Activated T-helper 17 cell treated with anti-CD3 and anti-CD28 coated beads, Interleukin-2, amount 50 U/mL, for 72 hours (primary cell): ENCODE data around the gene PCSK5. TPM values are rescaled to one million over a fixed set of nuclear protein-coding genes. Genes with fewer than 3 reads are reported as not detected.
"Not testable (repeated sequence)": the region's sequence is repeated elsewhere in the genome, so short reads cannot be mapped to it uniquely, and the experiment has no call there.

ENCODE experiments used
- ATAC-seq: fragments of 150-1000 bp; cut with Tn5 transposase; replicated peaks from 2 replicates; pipeline ENCODE4 v1.10.0; 2021; ENCODE audit warnings: mild to moderate bottlenecking, moderate library complexity
- H3K27ac Mint-ChIP-seq: one replicate; pipeline ENCODE4 v1.8.0; 2022; ENCODE audit warnings: mixed read lengths
- H3K27me3 Mint-ChIP-seq: one replicate; pipeline ENCODE4 v1.8.0; 2022; ENCODE audit warnings: mixed read lengths
- H3K36me3 Mint-ChIP-seq: one replicate; pipeline ENCODE4 v1.8.0; 2022; ENCODE audit warnings: low read depth, mild to moderate bottlenecking, mixed read lengths
- H3K4me1 Mint-ChIP-seq: one replicate; pipeline ENCODE4 v1.8.0; 2022; ENCODE audit warnings: mixed read lengths
- H3K4me3 Mint-ChIP-seq: one replicate; pipeline ENCODE4 v1.8.0; 2022; ENCODE audit warnings: mild to moderate bottlenecking, mixed read lengths
- H3K9me3 Mint-ChIP-seq: one replicate; pipeline ENCODE4 v1.8.0; 2022; ENCODE audit warnings: mixed read lengths
- total RNA-seq, 2 donors: library from RNA; stranded (reverse); gene quantifications; one replicate each; pipeline ENCODE4 v1.2.3, GENCODE V29; 2022

PCSK5 gene
- total RNA-seq, 2 donors from 2014 or later, result 1.6 to 3.8 TPM

DNA sequence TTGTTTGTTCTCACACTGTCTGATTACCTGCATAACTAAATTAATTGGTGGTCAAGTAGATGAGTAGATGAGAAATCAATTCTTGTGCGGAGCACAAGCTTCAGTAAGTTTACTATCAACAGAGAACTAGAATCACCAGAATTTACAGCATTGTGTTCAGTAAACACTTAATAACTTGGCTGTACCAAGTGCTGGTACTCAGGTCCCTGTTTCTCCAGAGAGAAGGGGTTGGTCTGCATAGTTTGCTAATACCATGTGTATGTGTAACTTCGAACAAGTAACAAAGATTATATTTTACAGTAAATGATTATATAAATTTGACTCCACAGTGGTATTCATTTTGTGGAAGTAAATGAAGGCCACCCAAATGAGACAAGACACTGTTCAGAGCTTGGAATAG lies 146.3 kb downstream of the PCSK5 start:
- ATAC-seq, result no peak
- H3K36me3 Mint-ChIP-seq, result no peaks in the 10 kb centered on the region
- H3K27ac Mint-ChIP-seq, result no peak overlapping the region
- H3K9me3 Mint-ChIP-seq, result no peaks in the 10 kb centered on the region
- no peaks in the 10 kb centered on the region for H3K4me1 Mint-ChIP-seq
- no peak overlapping the region for H3K4me3 Mint-ChIP-seq
- H3K27me3 Mint-ChIP-seq, result no peaks in the 10 kb centered on the region

DNA sequence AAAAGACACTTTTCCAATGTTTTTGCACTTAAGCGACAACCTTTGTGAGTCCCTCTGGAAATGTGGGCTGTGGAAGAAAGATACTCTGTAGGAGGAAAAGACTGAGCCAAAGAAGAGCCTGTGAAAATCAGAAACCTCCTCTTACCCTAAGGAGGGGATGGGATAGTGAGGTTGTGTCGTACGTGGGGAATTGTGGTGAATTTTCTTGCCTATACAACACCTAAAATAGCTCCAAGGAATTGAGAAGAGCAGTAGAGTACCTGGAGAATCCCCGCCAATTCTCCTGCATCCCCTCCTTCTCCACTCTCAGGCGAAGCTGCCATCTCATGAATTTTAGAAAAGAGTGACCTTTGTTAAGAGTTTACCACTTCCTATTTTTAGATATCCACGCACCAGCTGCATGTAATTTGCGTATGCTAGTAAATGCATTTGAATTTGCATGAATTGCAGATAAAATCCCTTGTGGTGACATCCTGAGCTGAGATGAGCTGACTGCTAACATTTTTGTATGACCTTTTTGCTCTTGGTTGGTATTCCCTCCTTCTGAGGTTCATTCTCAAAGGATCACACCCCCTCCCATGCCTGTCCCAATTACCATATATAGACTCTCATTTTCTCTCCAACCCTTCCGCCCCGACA lies 147.2 kb downstream of the PCSK5 start:
- Mint-ChIP-seq H3K36me3 (no peaks in the 10 kb centered on the region), H3K9me3 (no peaks in the 10 kb centered on the region), H3K4me1 (no peaks in the 10 kb centered on the region), H3K4me3 (no peak overlapping the region), H3K27me3 (no peaks in the 10 kb centered on the region), H3K27ac (no peak overlapping the region)
- no peak for ATAC-seq

GRCh38 chr9:76038431-76038830 lies 148.0 kb downstream of the PCSK5 start:
- Mint-ChIP-seq H3K27me3 (no peaks in the 10 kb centered on the region), H3K27ac (no peak overlapping the region), H3K4me1 (no peaks in the 10 kb centered on the region), H3K9me3 (no peaks in the 10 kb centered on the region), H3K36me3 (no peaks in the 10 kb centered on the region), H3K4me3 (no peak overlapping the region)
- no peak for ATAC-seq

DNA sequence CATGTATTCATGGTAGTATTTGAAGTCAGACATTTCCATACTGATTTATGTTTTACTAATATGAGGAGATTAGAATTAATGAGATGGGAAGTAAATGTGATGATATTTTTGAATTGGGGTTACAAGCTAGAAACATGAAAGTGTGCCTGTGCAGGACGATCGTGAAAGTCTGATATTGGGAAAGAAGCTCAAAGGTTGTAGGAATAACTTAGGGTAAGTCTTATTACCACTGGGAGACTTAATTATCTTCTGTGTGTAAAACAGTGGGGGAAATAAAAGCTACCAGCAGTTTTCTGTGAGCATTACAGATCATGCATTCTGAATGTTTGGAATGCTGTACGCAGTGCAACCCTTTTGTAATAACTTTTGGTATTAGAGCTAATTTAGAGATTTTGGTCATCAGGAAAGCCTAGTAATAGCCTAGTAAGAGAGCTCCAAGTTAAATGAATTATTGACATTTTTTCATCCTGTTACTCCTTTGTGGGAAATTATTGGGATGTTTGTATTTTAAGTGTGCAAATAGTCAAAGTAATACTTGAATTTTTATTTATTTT lies 153.9 kb downstream of the PCSK5 start:
- no peaks in the 10 kb centered on the region for H3K9me3 Mint-ChIP-seq
- no peak overlapping the region for H3K27ac Mint-ChIP-seq
- no peaks in the 10 kb centered on the region for H3K4me1 Mint-ChIP-seq
- H3K4me3 Mint-ChIP-seq, result no peak overlapping the region
- no peaks in the 10 kb centered on the region for H3K36me3 Mint-ChIP-seq
- no peaks in the 10 kb centered on the region for H3K27me3 Mint-ChIP-seq
- no peak for ATAC-seq

GRCh38 chr9:76045221-76045620 lies 154.7 kb downstream of the PCSK5 start:
- H3K27ac Mint-ChIP-seq, result no peak overlapping the region
- no peaks in the 10 kb centered on the region for H3K36me3 Mint-ChIP-seq
- ATAC-seq, result no peak
- H3K9me3 Mint-ChIP-seq, result no peaks in the 10 kb centered on the region
- no peaks in the 10 kb centered on the region for H3K27me3 Mint-ChIP-seq
- H3K4me3 Mint-ChIP-seq, result no peak overlapping the region
- no peaks in the 10 kb centered on the region for H3K4me1 Mint-ChIP-seq

- Mint-ChIP-seq H3K27me3 (no peaks in the 10 kb centered on the region), H3K36me3 (no peaks in the 10 kb centered on the region), H3K4me3 (no peak overlapping the region), H3K27ac (no peak overlapping the region), H3K9me3 (peaks cover 6% of the 10 kb centered on the region), H3K4me1 (no peaks in the 10 kb centered on the region)
- ATAC-seq, result no peak
Measured at GRCh38 chr9:76049341-76049740, 158.9 kb downstream of the PCSK5 start.

DNA sequence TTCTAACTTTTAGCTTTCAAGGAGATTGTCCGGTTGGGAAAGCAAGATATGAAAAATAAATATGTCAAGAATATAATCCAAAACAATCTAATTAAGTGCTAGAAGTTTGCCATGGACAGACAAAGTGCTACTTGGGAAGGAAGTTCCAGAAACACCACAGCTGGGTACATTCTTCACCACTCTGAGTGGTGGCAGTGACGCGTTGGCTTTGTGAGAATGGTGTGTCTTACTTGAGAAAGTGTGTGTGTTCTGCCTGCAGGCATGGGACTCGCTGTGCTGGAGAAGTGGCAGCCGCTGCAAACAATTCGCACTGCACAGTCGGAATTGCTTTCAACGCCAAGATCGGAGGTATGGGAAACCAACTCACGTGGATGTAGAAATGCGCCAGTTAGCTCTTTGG lies 177.2 kb downstream of the PCSK5 start:
- no peaks in the 10 kb centered on the region for H3K4me1 Mint-ChIP-seq
- H3K36me3 Mint-ChIP-seq, result peaks cover 15% of the 10 kb centered on the region
- no peak overlapping the region for H3K27ac Mint-ChIP-seq
- ATAC-seq, result no peak
- H3K27me3 Mint-ChIP-seq, result no peaks in the 10 kb centered on the region
- H3K9me3 Mint-ChIP-seq, result no peaks in the 10 kb centered on the region
- H3K4me3 Mint-ChIP-seq, result no peak overlapping the region

DNA sequence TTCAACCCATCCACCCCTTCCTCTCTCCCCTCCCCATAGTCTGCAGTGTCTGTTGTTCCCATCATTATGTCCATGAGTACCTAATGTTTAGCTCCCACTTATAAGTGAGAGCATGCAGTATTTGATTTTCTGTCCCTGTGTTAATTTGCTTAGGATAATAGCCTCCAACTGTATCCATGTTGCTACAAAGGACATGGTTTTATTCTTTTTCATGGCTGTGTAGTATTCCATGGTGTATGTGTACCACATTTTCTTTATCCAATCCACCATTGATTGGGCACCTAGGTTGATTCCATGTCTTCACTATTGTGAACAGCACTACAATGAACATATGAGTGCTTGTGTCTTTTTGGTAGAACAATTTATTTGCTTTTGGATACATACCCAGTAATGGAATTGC lies 187.1 kb downstream of the PCSK5 start:
- peaks cover 5% of the 10 kb centered on the region for H3K4me1 Mint-ChIP-seq
- H3K4me3 Mint-ChIP-seq, result no peak overlapping the region
- no peak overlapping the region for H3K27ac Mint-ChIP-seq
- ATAC-seq, result no peak
- H3K36me3 Mint-ChIP-seq, result peaks cover 25% of the 10 kb centered on the region
- peaks cover 5% of the 10 kb centered on the region for H3K9me3 Mint-ChIP-seq
- H3K27me3 Mint-ChIP-seq, result no peaks in the 10 kb centered on the region

DNA sequence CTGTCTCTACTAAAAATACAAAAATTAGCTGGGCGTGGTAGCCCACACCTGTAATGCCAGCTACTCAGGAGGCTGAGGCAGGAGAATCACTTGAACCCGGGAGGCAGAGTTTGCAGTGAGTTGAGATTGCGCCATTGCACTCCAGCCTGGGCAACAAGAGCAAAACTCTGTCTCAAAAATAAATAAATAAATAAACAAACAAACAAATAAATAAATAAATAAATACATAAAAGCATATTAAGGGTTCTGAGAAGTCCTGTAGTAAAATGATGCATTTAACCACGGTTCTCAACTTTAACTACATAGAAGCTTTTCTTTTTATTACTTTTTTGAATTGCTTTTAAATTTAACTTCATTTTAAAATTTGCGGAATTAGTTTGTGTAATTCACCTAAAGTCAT lies 190.8 kb downstream of the PCSK5 start:
- ATAC-seq, H3K4me3 Mint-ChIP-seq, H3K4me1 Mint-ChIP-seq, H3K9me3 Mint-ChIP-seq, H3K27me3 Mint-ChIP-seq, H3K27ac Mint-ChIP-seq: not testable (repeated sequence)
- H3K36me3 Mint-ChIP-seq, result peaks cover 13% of the 10 kb centered on the region

DNA sequence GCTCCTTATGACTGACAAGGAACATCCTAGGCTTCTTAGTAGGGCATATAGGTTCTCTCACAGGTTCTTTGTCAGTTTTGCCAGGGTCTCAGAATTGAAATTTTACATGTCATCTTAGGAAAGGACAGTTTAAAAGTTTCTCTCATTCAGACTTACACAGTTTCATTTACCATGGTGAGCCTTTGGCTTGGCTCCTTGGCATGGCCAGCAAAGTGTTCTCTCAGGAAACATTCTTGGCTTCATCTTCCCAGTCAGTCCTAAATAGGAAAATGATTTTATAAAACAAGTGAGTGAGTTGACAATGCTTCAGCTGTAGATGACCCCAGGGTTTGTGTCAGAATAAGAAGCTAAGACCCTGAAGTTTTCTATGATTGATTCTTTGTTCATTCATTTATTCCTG lies 191.6 kb downstream of the PCSK5 start:
- peaks cover 5% of the 10 kb centered on the region for H3K9me3 Mint-ChIP-seq
- H3K36me3 Mint-ChIP-seq, result peaks cover 11% of the 10 kb centered on the region
- no peaks in the 10 kb centered on the region for H3K4me1 Mint-ChIP-seq
- H3K4me3 Mint-ChIP-seq, result no peak overlapping the region
- no peak overlapping the region for H3K27ac Mint-ChIP-seq
- no peak for ATAC-seq
- H3K27me3 Mint-ChIP-seq, result no peaks in the 10 kb centered on the region

DNA sequence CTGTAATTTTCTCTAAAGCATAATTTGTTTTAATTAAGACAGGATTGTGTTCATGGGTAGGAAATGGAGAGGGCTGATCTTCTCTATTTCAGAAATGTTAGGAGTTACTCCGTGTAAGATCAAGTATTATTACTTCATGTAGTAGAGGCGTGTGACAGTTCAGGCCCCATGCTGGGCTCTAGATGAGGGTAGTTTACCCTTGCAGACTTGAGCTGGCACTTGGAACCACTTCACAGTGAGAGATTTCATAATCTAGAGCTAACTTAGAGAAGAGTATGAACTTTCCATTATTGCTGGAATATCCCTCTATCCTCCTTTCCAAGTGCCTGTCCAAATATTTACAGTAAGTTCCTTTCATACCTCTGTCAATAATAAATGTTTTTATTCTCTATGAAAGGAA lies 195.1 kb downstream of the PCSK5 start:
- H3K36me3 Mint-ChIP-seq, result no peaks in the 10 kb centered on the region
- H3K4me3 Mint-ChIP-seq, result no peak overlapping the region
- ATAC-seq, result no peak
- no peaks in the 10 kb centered on the region for H3K9me3 Mint-ChIP-seq
- H3K27me3 Mint-ChIP-seq, result no peaks in the 10 kb centered on the region
- H3K27ac Mint-ChIP-seq, result no peak overlapping the region
- no peaks in the 10 kb centered on the region for H3K4me1 Mint-ChIP-seq

- Mint-ChIP-seq H3K27ac (no peak overlapping the region), H3K4me1 (no peaks in the 10 kb centered on the region), H3K9me3 (no peaks in the 10 kb centered on the region), H3K36me3 (no peaks in the 10 kb centered on the region), H3K4me3 (no peak overlapping the region), H3K27me3 (no peaks in the 10 kb centered on the region)
- no peak for ATAC-seq
Measured at GRCh38 chr9:76086539-76086938, 196.1 kb downstream of the PCSK5 start.

DNA sequence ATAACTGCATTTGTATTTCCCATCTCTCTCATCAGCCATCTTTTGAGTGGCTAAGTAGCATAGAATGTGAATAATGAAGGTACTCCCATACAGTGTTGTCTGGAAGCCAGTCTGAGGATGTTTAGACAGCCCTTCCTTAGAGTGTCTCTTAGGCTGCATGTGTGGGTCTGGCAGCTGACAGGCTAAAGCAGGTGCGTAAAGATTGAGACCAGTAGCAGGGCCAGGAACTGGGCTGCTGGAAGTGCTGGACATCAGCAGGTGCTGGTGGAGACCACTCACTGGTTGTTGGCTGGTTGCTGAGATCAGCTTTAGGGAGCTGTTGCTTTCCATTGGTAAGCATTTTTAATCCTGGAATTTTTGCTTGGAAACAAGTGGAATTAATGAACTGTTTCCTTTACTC lies 197.5 kb downstream of the PCSK5 start:
- ATAC-seq, result no peak
- no peak overlapping the region for H3K27ac Mint-ChIP-seq
- H3K4me1 Mint-ChIP-seq, result no peaks in the 10 kb centered on the region

GRCh38 chr9:76090330-76090729 lies 199.9 kb downstream of the PCSK5 start:
- Mint-ChIP-seq H3K36me3 (no peaks in the 10 kb centered on the region), H3K4me3 (no peak overlapping the region), H3K27me3 (no peaks in the 10 kb centered on the region), H3K4me1 (no peaks in the 10 kb centered on the region), H3K9me3 (no peaks in the 10 kb centered on the region), H3K27ac (no peak overlapping the region)
- no peak for ATAC-seq

More for the DNA sequence above, 197.5 kb downstream of the PCSK5 start:
- Mint-ChIP-seq H3K4me3 (no peak overlapping the region), H3K36me3 (no peaks in the 10 kb centered on the region), H3K27me3 (no peaks in the 10 kb centered on the region), H3K9me3 (no peaks in the 10 kb centered on the region)

DNA sequence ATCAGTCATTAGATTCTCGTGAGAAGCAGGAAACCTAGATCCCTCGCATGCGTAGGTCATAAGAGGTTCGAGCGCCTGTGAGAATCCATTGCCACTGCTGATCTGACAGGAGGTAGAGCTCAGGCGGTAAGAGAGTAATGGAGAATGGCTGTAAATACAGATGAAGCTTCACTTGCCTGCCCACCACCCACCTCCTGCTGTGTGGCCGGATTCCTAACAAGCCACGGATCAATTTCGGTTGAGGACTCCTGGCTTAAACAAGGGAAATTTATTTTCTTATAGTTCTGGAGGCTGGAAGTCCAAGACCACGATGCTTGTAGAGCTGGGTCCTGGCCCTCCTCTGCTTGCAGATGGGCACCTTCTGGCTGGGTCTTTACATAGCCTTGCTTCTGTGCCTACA lies 200.4 kb downstream of the PCSK5 start:
- ATAC-seq, result no peak
- H3K27ac Mint-ChIP-seq, result no peak overlapping the region
- no peaks in the 10 kb centered on the region for H3K27me3 Mint-ChIP-seq
- H3K4me1 Mint-ChIP-seq, result no peaks in the 10 kb centered on the region
- H3K9me3 Mint-ChIP-seq, result no peaks in the 10 kb centered on the region
- H3K4me3 Mint-ChIP-seq, result no peak overlapping the region
- H3K36me3 Mint-ChIP-seq, result peaks cover 4% of the 10 kb centered on the region

DNA sequence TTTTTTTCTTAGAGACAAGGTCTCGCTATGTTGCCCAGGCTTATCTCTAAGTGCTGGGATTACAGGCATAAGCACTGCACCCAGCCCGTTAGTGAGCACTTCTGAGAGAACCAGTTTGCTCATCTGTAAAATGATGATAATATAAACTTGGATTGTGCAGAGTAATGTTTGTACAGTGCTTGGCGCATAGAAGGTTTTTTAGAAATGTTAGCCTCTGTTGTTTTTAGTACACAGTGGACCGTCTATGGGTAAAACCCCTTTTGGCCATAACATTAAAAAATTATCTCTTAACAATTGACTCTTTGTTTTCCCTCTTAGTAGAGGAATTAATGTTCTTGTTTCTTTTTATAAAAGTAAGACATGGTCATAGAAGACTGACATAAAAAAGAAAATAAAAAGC lies 202.1 kb downstream of the PCSK5 start:
- Mint-ChIP-seq H3K4me3 (no peak overlapping the region), H3K27me3 (no peaks in the 10 kb centered on the region), H3K9me3 (no peaks in the 10 kb centered on the region), H3K27ac (no peak overlapping the region), H3K36me3 (peaks cover 11% of the 10 kb centered on the region), H3K4me1 (no peaks in the 10 kb centered on the region)
- no peak for ATAC-seq
